ENCODE data around the gene RAB18.

DNA sequence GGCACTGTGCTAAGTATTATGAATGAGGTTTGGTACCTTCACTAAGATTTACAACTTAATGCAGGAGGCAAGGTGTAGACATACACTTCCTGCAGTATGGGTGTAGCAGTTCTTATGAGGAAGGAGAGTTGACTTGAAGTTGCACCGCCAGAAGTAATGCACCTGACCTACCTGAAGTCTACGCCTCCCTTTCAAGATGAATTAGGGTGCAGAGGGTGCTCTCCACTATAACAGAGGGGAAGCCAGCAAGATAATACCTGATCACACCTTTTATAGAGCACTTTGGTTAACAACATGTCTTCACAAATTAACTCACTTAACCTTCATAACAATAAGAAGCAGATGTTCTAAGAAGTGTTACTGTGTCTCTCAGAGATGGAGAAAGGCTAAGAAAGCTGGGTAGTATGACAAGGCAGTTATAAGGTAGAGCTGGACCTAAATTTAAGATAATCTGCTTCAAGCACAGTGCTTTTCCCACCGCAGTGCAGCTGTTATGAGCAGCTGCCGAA lies 552 bp upstream of the RAB18 start:
- TF ChIP-seq HDGF (IDR thresholded peaks at IDR 0.05; ENCODE audit: borderline replicate concordance) (no peak), SP1 (IDR thresholded peaks at IDR 0.05) (no peak), FOXM1 (IDR thresholded peaks at IDR 0.05; ENCODE audit: borderline replicate concordance) (no peak), TARDBP (IDR thresholded peaks at IDR 0.05) (no peak), SUZ12 (IDR thresholded peaks at IDR 0.05) (no peak), ARNT (IDR thresholded peaks at IDR 0.05) (no peak)

Measured in HEK293T (cell line).